ENCODE measurements around the gene SGF29. TPM values are rescaled to one million over a fixed set of nuclear protein-coding genes. Genes with fewer than 3 reads are reported as not detected.

SGF29 gene
- total RNA-seq, 6 experiments from 2014 or later, result 14.5 to 17.9 (median 15.4) TPM

GRCh38 chr16:28586466-28586865 is 32.7 kb downstream of the SGF29 start:
- no peak overlapping the region for H3K4me3 ChIP-seq
- H3K36me3 ChIP-seq, result peaks cover 0 to 53% (median 23%) of the 10 kb centered on the region in 4 donors
- H3K4me1 ChIP-seq, result no peaks in the 10 kb centered on the region
- 77% methylated on average over 2 of the region's 3 CpGs for WGBS (ENCODE audit: insufficient coverage, low coverage, low lambda C conversion rate, missing lambda C conversion rate)
- no peaks in the 10 kb centered on the region for H3K9me3 ChIP-seq
- no peak for TF ChIP-seq CTCF (IDR thresholded peaks at IDR 0.05)
- no peak overlapping the region for H3K27ac ChIP-seq
- ATAC-seq (no peak), DNase-seq (no peak)
- intact Hi-C loops (cut with DNase I), result no loop called here
- H3K27me3 ChIP-seq, result no peaks in the 10 kb centered on the region

- 73% methylated on average over 4 of the region's 8 CpGs for WGBS (ENCODE audit: insufficient coverage, low coverage, low lambda C conversion rate, missing lambda C conversion rate)
- no peak overlapping the region for H3K27ac ChIP-seq
- no peak overlapping the region for H3K4me3 ChIP-seq
- no peaks in the 10 kb centered on the region for H3K27me3 ChIP-seq
- H3K4me1 ChIP-seq, result no peaks in the 10 kb centered on the region
- TF ChIP-seq CTCF (IDR thresholded peaks at IDR 0.05) (no peak), POLR2A (IDR thresholded peaks at IDR 0.05) (no peak)
- intact Hi-C loops (cut with DNase I), result no loop called here
- ATAC-seq (no peak), DNase-seq (no peak)
- no peaks in the 10 kb centered on the region for H3K9me3 ChIP-seq
- peaks cover 0 to 56% (median 21%) of the 10 kb centered on the region in 4 donors for H3K36me3 ChIP-seq
Observed at GRCh38 chr16:28587386-28587785, 33.7 kb downstream of the SGF29 start.

- no peaks in the 10 kb centered on the region for H3K9me3 ChIP-seq
- H3K27me3 ChIP-seq, result no peaks in the 10 kb centered on the region
- 95% methylated on average over 6 of the region's 8 CpGs for WGBS (ENCODE audit: insufficient coverage, low coverage, low lambda C conversion rate, missing lambda C conversion rate)
- DNase-seq (no peak), ATAC-seq (no peak)
- H3K4me1 ChIP-seq, result no peaks in the 10 kb centered on the region
- intact Hi-C loops (cut with DNase I), result no loop called here
- H3K36me3 ChIP-seq, result peaks cover 0 to 55% (median 20%) of the 10 kb centered on the region in 4 donors
- TF ChIP-seq POLR2A (IDR thresholded peaks at IDR 0.05) (no peak), CTCF (IDR thresholded peaks at IDR 0.05) (no peak)
- no peak overlapping the region for H3K27ac ChIP-seq
- no peak overlapping the region for H3K4me3 ChIP-seq
Observed at GRCh38 chr16:28589069-28589468, 35.3 kb downstream of the SGF29 start.

- WGBS (ENCODE audit: insufficient coverage, low coverage, low lambda C conversion rate, missing lambda C conversion rate), result no CpG with 5 or more reads among the region's 13 CpGs
- H3K27ac ChIP-seq, result no peak overlapping the region
- H3K4me1 ChIP-seq, result peaks cover 0 to 1% (median 0%) of the 10 kb centered on the region in 4 donors
- H3K36me3 ChIP-seq, result peaks cover 0 to 53% (median 20%) of the 10 kb centered on the region in 4 donors
- H3K4me3 ChIP-seq, result no peak overlapping the region
- H3K9me3 ChIP-seq, result no peaks in the 10 kb centered on the region
- DNase-seq (no peak), ATAC-seq (peak in 1 of 4 donors; percentile 8)
- no peak for TF ChIP-seq CTCF (IDR thresholded peaks at IDR 0.05)
- no peak for TF ChIP-seq POLR2A (IDR thresholded peaks at IDR 0.05)
- intact Hi-C loops (cut with DNase I), result no loop called here
- no peaks in the 10 kb centered on the region for H3K27me3 ChIP-seq
Observed at GRCh38 chr16:28589930-28590329, 36.2 kb downstream of the SGF29 start.
